Right renal pelvis (tissue), 4 donors: ENCODE results near the gene LIPM. TPM values are rescaled to one million over a fixed set of nuclear protein-coding genes. Genes with fewer than 3 reads are reported as not detected.
A peak's percentile ranks its signal among the peaks of the same experiment; 100 is the strongest.
"Not testable (repeated sequence)": the region's sequence is repeated elsewhere in the genome, so short reads cannot be mapped to it uniquely, and the experiment has no call there.

Experiments
- DNase-seq, 4 donors: peaks; one replicate each; pipeline ENCODE4 v3.0.0-alpha.2; 2013; ENCODE audit warnings: low read depth in 4 of 4, low spot score in 3 of 4, missing footprints in 1 of 4
- polyA plus RNA-seq, 4 donors: library from polyadenylated mRNA; unstranded; fragments of 120-200 nt; gene quantifications; one replicate each; pipeline ENCODE4 v1.2.1, GENCODE V29; 2013; ENCODE audit not compliant: insufficient read length in 4 of 4

The LIPM gene
- polyA plus RNA-seq, 4 donors, result 0.23 TPM; not detected in 3

DNA sequence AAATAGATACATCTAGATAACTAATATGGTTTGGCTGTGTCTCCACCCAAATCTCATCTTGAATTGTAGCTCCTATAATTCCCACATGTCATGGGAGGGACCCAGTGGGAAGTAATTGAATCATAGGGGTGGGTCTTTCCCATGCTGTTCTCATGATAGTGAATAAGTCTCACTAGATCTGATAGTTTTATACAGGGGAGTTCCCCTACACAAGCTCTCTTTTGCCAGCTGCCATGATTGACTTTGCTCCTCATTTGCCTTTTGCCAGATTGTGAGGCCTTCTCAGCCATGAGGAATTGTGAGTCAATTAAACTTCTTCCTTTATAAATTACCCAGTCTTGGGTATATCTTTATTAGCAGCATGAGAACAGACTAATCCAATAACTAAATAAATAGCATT lies 35.1 kb downstream of the LIPM start:
- not testable (repeated sequence) for DNase-seq

DNA sequence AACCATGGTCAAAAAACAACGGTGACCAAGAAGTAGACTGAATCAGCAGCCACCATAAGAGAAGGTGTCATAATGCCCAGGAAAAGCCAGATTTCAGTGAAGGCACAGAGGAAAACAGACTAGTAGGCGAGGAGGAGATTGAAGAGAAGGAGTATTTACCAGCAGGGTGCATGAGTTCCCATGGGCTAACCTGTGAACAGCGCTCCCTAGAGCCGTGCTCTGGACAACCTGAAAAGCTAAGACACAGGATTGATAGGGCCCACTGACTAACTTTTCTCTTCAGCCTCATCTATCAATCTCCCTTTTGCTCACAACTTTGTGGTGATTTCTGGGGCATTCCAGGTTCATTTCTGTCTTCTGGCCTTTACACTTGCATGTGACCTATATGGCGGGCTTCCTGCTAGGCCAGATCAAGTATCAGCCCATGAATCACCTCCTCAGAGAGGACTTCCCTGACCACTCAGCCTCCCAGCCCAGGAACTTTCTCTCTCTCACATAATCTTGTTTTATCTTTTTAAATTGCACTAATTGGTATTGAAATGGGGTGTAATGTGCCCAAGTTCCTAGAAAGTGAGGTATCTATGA lies 36.3 kb downstream of the LIPM start:
- DNase-seq, result no peak

DNA sequence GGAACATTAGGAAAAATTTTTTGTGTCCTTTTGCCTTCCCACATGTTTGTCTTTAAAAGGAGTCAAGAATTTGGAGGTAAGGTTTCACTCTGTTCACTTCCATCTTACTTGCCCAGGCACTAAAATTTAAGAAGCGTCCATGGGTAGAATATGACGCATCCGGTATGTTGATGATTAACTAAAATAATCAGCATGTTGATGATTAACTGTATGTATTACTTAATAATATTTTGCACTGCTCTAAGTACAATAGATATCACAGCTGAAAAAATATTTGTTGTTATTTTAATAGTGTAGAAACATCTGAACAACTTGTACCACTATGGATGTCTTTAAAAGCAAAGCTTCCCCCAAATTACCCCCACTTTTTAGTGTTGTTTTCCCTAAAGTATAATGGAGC lies 37.6 kb downstream of the LIPM start:
- DNase-seq, result no peak

DNA sequence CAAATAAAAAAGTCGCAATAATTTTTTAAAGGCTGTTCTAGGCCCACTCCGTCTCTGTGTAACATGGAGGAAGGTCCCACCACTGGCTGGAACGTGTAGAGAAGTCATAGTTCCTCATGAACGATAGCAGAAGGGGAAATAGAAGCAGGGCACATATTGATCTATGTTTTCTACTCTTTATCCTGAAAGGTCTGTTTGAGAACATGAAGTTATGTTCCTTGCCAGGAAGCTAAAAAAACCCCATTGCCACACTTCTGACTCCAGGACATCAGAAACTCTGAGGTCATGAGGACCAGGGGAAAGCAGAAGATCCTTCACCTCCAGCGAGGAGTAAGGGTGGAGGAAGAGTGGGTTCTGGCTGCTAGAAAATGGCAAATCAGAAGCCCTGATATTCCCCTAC lies 38.4 kb downstream of the LIPM start:
- DNase-seq, result no peak

DNA sequence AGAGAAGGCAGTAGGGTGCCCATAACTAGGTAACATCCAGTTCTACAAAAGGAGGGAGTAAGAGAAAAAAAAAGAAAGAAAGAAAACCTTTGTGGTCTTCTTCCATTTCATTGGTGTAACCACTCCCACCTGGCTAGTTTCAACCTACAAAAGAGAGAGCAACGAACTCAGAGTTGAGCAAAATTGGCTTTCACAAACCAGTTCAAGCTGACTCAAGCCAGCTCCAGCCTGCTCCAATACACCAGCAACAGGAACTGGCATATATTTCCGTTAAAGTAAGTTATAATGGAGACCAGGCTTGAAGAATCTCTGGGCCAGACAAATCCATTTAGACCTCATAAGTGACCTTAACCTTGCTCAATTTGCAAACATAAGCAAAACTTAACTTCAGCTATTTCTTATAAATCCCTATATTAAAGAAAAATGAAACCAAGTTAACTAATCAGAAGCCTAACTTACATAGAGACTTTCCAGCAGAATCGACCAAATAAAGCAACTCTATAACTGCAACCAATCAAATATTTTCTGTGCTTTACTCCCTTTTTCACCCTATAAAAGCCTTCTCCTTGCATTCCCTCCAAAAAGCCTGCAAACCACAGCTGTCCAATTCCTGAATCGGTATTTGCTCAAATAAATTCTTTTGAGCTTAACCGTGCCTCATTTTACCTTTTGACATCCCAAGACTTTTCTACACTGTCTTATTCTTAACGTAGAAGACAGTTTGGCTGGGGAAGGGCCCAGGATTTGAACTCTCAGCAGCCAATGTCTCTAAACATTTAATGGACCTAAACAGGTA lies 39.0 kb downstream of the LIPM start:
- no peak for DNase-seq

DNA sequence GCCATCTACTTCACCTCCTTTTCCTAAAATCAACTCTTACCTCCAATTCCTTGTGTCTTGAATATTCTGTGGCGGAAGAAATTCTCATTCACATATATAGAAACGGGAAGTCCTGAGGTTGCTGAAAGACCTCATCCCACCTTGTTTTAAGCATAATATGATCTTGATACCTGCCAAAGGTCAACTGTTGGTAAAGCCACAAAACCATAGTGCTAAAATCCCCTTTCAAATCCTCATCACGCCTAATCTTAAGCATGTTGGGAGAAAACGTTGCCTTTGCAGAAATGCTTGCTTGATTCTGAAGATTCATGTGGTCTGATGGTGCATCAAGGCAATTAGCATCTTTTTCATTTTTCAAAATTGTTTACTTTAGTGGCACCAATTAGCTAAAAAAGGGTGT lies 40.6 kb downstream of the LIPM start:
- no peak for DNase-seq

DNA sequence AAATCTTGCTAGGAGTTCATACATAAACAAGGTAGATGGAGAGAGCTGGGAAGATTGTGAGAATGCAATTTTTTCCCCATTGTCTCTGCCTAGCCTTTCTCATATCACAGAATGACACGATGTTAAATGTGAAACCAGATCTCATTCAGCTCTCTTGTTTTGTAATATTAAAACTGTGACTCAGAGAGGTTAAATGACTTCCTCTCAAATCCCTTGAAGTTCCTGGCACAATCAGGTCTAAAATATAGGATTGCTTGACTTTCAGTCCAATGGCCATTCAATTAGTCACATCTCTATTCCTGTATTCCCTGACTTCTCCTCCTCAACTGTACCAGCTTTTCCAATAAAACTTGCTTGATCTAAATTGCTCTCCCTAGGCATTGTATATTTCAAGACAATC lies 46.0 kb downstream of the LIPM start:
- no peak for DNase-seq

DNA sequence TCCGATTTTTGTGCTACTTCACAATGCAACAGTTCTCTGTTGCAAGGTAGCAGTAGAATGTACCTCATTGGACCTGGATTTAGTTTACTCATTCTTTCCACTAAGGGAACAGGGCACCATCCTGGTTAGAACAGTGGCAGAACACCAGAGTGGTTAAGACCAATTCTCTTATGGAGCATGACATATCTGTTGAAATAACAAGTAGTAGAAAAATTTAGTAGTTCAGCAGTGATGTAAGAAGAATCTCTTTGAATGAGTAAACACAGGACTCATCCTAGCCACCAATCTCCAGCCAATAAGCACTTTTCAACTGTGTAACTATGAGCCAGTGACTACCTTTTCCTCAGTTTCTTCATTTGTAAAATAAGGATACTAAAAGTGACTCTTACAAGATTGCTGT lies 46.7 kb downstream of the LIPM start:
- no peak for DNase-seq

DNA sequence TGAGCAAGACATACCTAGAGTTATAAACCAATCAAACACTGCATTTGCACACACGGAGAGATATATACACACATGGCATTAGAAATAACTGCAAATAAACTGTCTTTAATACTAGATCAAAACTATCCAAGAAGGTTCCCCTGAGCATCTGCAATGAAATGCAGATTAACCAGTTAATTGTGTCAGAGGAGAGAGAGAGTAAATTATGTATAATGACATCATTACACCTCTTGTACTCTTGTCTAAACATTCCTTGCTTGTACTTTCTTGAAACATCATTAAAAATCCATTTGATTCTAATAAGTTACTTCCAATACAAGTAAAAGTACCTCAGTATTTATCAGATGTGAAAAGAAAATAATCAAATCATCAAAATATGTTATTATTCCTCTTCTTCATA lies 48.2 kb downstream of the LIPM start:
- no peak for DNase-seq

DNA sequence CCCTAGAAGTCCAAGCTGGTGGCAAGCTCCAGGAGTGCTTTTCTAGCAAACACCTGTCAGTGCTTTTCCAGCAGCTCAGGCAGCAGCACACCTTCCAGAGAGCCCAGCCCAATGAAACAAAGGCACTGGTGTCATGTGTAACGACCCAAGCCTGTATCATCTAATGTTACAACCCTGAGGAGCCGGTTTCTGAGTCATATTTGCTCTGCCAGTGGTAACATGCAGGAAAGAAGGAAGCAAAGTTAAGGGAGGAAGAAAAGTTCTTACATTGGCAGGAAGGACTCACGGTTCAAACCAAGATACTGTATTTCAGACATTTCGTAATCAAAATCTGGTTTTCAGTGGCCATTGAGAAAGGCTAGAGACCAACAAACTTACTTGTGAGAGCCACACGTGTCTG lies 49.2 kb downstream of the LIPM start, which contains the start of gene ANKRD22:
TSS of gene ANKRD22 (minus strand) at position 139 of the 400 bp plus-strand sequence. CDS start 237 bp downstream, outside the sequence.
- peak in 1 of 4 donors; percentile 5 for DNase-seq

DNA sequence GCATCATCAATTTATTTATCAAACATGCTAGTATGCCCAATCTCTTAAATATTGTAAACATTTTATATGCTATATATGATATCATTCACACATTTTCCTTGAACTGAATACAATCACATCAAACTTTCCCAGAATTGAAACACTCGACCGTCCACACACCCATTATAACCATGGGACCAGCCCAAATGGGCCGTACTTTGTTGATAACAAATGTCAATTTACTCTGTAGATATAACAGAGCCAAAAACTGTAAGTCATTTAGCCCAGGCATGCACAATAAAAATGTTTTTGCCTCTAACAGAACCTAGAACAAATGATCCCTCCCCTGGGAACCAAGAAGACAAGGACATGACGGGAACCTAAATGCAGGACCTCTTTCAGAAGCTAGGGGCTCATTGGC lies 49.8 kb downstream of the LIPM start:
- no peak for DNase-seq

DNA sequence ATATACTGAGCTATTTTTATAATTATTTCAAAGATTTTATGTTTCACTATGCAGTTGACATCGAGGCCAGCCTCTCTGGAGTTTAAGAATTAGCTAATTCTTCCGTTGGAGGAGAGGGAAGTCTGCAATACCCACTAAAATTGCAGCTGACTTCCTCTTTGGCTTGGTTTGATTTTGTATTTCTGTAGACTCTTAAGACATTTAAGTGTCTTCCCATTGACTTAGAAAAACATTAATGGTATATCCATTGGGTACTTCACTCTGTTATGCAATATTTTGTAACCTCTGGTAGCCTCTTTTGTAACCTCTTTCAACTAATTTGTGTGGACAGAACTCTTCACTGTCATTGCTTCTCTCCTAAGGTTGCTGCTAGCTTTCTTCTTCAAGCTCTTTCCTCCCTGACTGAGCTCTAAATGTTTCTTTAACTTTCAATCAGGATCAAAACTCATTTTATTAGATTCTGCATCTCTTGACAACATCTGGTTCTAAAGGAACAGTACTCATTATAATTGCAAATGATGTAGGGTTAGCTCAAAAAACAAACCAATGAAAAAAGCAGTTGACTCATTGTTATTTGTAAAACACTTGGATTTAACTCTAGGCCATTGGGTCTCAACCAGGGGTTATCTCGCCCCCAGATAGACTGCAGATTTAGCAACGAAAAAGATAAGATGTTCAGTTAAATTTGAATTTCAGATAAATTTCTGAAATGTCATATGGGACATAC lies 50.8 kb downstream of the LIPM start:
- no peak for DNase-seq

DNA sequence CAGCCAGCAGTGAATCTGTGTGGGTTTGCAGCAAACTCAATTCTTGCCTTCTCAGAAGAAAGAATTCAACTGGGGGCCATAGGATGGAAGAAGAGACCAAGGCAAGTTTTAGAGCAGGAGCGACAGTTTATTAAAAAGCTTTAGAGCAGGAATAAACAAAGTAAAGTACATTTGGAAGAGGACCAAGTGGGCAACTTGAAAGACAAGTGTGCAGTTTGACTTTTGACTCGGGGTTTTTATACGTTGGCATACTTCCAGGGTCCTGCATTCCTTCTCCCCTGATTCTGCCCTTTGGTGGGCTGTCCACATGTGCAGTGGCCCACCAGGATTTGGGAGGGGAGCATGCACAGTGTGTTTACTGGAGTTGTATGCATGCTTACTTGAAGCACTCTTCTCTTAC lies 52.2 kb downstream of the LIPM start:
- no peak for DNase-seq

DNA sequence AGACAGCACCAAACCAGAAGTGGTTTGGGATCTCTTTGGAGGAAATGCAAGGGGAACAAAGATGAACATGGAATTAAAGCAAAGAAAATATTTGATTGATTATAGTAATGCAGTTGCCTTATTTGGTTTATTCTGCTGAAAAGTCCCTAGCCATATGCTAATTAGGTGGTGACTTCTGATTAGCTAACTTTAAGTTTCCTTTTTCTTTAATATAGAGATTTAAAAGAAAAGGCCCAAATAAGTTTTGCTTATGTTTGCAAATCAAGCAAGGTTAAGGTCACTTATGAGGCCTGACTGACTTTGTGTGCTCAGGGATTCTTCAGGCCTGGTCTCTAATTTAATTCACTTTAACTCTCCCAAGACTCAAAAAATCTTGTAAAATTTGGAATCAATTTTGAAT lies 55.3 kb downstream of the LIPM start:
- no peak for DNase-seq

DNA sequence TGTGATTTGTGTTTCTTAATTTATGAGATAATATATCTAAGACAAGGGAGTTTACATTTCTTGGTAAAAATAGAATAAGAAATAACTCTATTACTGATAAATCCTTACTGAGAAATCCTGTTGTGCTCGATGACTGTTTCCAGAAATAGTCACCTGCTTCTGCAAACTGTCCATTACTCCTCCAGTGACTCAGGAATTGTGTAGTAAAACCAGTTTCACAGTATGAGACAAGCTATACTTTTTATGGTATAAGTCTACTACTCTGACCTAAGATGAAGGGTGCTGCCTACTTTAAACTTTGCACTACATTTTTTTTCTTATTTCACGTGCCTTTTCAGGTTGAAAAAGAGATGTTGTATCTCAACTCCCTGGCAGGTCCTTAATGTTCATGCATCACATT lies 56.0 kb downstream of the LIPM start:
- DNase-seq, result no peak

DNA sequence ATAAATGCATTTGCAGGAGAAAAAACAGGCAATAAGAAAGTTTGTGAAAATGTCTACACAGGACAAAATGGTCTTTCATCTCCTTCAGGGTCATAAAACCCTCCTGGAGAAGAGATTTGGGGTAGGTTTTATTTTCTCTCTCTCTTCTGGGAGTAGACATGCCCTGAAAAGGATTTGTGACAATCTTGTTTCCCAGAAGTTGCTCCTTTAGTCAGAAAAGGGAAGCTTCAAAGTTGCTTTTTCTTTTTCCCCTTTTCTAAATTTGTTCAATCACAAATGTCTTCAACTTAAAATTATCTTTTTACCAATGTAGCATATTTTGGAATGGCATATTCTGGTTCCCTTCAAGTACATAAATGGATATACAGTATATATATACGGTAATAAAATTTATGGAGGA lies 58.5 kb downstream of the LIPM start:
- DNase-seq, result no peak

DNA sequence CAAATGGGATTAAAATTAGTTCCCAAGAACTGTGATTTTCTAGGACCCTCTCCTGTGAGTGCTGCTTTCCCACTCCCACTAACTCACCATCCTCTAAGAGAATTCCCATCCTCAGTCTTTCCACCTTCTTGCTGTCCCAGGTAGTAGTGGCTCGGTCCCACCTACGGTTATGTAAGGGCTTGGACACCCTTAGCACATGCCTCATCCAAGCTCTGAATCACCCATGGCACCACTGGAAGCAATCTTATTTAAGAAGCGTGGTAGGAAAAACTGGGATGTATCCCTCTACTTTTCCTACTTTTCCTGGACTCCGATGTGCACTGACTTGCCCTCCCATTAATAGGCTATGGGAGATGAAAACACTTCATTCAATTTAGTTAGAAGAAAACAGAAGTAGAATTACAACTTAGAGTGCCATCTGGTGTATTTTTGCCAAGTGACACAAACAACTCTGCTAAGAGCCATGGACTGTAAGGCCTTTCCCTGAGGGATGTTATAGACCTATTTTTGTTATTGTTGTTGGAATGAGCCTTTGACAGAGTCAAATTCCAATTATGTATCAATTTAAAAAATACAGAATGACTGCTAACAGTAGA lies 62.8 kb downstream of the LIPM start:
- DNase-seq, result no peak

DNA sequence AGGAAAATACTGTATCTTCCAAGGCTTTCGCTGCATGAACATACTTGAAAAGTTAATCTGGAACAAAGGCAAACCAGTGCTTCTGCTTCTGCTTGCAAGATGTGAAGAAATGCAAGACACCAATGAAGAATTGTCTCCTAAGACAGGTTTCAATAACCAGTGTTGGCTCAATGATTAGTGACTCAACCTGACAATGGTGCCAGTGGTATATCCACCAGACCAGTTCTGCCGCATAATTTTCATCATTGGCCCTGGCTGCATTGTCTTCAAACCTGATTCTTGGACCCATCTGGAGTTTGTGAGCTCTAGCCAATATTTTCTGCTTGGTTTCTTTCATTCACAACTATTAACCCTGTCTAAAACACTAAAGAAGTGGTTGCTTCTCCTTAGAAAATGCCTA lies 63.9 kb downstream of the LIPM start:
- DNase-seq, result no peak

DNA sequence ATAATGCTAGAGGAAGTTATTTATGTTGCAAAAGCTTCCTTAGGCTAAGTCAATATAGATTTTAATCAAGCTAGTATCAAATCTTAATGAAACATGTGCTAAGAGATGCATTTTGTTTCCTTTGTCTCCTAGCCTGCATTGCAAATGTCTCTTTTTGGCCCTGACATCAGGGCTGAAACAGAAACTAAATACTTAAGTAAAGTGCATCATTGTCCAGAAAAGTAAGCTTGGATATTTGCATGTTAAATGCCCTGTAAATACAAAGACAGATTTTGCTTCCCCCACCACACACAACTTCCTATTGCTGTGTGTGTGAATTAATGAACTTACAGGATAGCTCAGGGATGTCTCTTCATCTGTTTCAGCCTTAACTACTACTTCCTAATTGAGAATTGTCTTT lies 67.6 kb downstream of the LIPM start:
- DNase-seq, result no peak
